H1 (cell line): Measurements from ENCODE around the gene STX12. TPM values are rescaled to one million over a fixed set of nuclear protein-coding genes. Genes with fewer than 3 reads are reported as not detected.

Experiments
- CTCF ChIA-PET: fragments of 300-600 bp; sonication (Branson Sonifier 250); formaldehyde crosslinking; loops from one replicate; lab custom pipeline; 2021; ENCODE audit not compliant: partially characterized antibody; lab: Charles Lee
- POLR2A ChIA-PET: fragments of 300-600 bp; sonication (Branson Sonifier 250); formaldehyde crosslinking; loops from one replicate; lab custom pipeline; 2021; ENCODE audit warnings: inconsistent platforms; ENCODE audit not compliant: partially characterized antibody; lab: Charles Lee
- DNase-seq, 2 experiments: peaks; one replicate each; pipeline versions ENCODE4 v3.0.0 to v3.0.0-alpha.2; 2010 to 2022; ENCODE audit warnings: low spot score in 2 of 2, low read depth in 1 of 2, mixed read lengths in 1 of 2
- FAIRE-seq: peaks from 2 replicates; lab custom pipeline; 2011; peaks lifted over from hg19 to GRCh38; lab: Jason Lieb, UNC
- H2AFZ ChIP-seq: 2 replicates; pipeline ENCODE4 v1.8.1; 2012; ENCODE audit warnings: low read length, inconsistent platforms
- H2AK5ac ChIP-seq: 2 replicates; pipeline ENCODE4 v1.6.1; 2013; ENCODE audit warnings: low read depth, low read length
- H2BK120ac ChIP-seq: replicated peaks from 2 replicates; pipeline ENCODE3; 2013; ENCODE audit warnings: low read depth, low read length, inconsistent platforms
- H2BK12ac ChIP-seq: 2 replicates; pipeline ENCODE4 v1.6.1; 2013; ENCODE audit warnings: low read depth, low read length
- H2BK15ac ChIP-seq: 2 replicates; pipeline ENCODE4 v1.6.1; 2013; ENCODE audit warnings: low read length
- H2BK20ac ChIP-seq: 2 replicates; pipeline ENCODE4 v1.6.1; 2013; ENCODE audit warnings: low read length
- H2BK5ac ChIP-seq: 2 replicates; pipeline ENCODE4 v1.6.1; 2013; ENCODE audit warnings: low read depth, low read length
- H3K14ac ChIP-seq: 2 replicates; pipeline ENCODE4 v1.6.1; 2013; ENCODE audit warnings: inconsistent platforms; ENCODE audit not compliant: insufficient read length
- H3K18ac ChIP-seq: 2 replicates; pipeline ENCODE4 v1.6.1; 2013; ENCODE audit warnings: low read length; ENCODE audit errors: extremely low read depth
- H3K23ac ChIP-seq: 2 replicates; pipeline ENCODE4 v1.6.1; 2013; ENCODE audit warnings: inconsistent platforms; ENCODE audit not compliant: insufficient read length
- H3K23me2 ChIP-seq: 2 replicates; pipeline ENCODE4 v1.6.1; 2013; ENCODE audit warnings: low read depth, low read length
- H3K27ac ChIP-seq: 2 replicates; pipeline ENCODE4 v1.6.1; 2011; ENCODE audit warnings: low read depth, low read length, inconsistent platforms
- H3K27me3 ChIP-seq, 4 experiments: replicated peaks in 1 of 4; 1 replicate in 1 of 4; 2 replicates in 3 of 4; pipeline versions ENCODE4 v1.6.1 to v1.8.1; 2011 to 2013; ENCODE audit warnings: low read length in 3 of 4, mild to moderate bottlenecking in 3 of 4, inconsistent platforms in 2 of 4, mixed read lengths in 2 of 4, moderate library complexity in 1 of 4; ENCODE audit not compliant: control insufficient read depth in 3 of 4, insufficient read depth in 3 of 4; ENCODE audit errors: extremely low read depth in 1 of 4
- H3K36me3 ChIP-seq, 4 experiments: 2 replicates each; pipeline versions ENCODE4 v1.6.1 to v1.8.1; 2011 to 2013; ENCODE audit warnings: mild to moderate bottlenecking in 4 of 4, low read length in 3 of 4, moderate library complexity in 2 of 4, control low read depth in 1 of 4, inconsistent platforms in 1 of 4; ENCODE audit not compliant: insufficient read depth in 4 of 4, control insufficient read depth in 2 of 4
- H3K4ac ChIP-seq: replicated peaks from 2 replicates; pipeline ENCODE3; 2013; ENCODE audit warnings: low read length, low read depth, mixed read lengths, inconsistent platforms; ENCODE audit not compliant: insufficient read length
- H3K4me1 ChIP-seq, 4 experiments: replicated peaks in 1 of 4; 1 replicate in 1 of 4; 2 replicates in 3 of 4; pipeline versions ENCODE4 v1.6.1 to v1.8.1; 2011 to 2013; ENCODE audit warnings: low read length in 3 of 4, inconsistent platforms in 2 of 4, mixed read lengths in 1 of 4; ENCODE audit not compliant: insufficient read depth in 4 of 4, control insufficient read depth in 3 of 4
- H3K4me2 ChIP-seq, 2 experiments: 2 replicates each; pipeline versions ENCODE4 v1.6.1 to v1.8.1; 2011 to 2013; ENCODE audit warnings: low read depth in 2 of 2, low read length in 2 of 2, control low read depth in 1 of 2, inconsistent platforms in 1 of 2, mild to moderate bottlenecking in 1 of 2; ENCODE audit not compliant: insufficient read depth in 1 of 2
- H3K4me3 ChIP-seq, 4 experiments: fragments of 200-600, 300-600 bp in 1 of 4; sonication (generic), shearing (Covaris generic), sonication (Bioruptor Twin) in 1 of 4; 2 replicates each; pipeline versions ENCODE4 v1.5.1 to v1.8.1; 2011 to 2016; ENCODE audit warnings: low read length in 4 of 4, low read depth in 3 of 4, control low read depth in 2 of 4, inconsistent platforms in 2 of 4, mild to moderate bottlenecking in 2 of 4, mixed read lengths in 1 of 4, moderate library complexity in 1 of 4; ENCODE audit not compliant: insufficient read depth in 2 of 4; ENCODE audit errors: extremely low read depth in 1 of 4
- H3K56ac ChIP-seq: replicated peaks from 2 replicates; pipeline ENCODE3; 2013; ENCODE audit warnings: low read depth, mild to moderate bottlenecking, mixed read lengths, low read length, inconsistent platforms; ENCODE audit not compliant: insufficient read length
- H3K79me1 ChIP-seq: 2 replicates; pipeline ENCODE4 v1.6.1; 2013; ENCODE audit warnings: low read depth, low read length, control low read depth
- H3K79me2 ChIP-seq, 2 experiments: 2 replicates each; pipeline versions ENCODE4 v1.6.1 to v1.8.1; 2012 to 2013; ENCODE audit warnings: low read length in 2 of 2, mild to moderate bottlenecking in 2 of 2, inconsistent platforms in 1 of 2; ENCODE audit not compliant: insufficient read depth in 2 of 2, control insufficient read depth in 1 of 2
- H3K9ac ChIP-seq, 4 experiments: replicated peaks in 1 of 4; 1 replicate in 1 of 4; 2 replicates in 3 of 4; pipeline versions ENCODE4 v1.6.1 to v1.8.1; 2011 to 2013; ENCODE audit warnings: low read depth in 3 of 4, low read length in 3 of 4, control low read depth in 2 of 4, mild to moderate bottlenecking in 2 of 4, moderate library complexity in 2 of 4, inconsistent platforms in 1 of 4; ENCODE audit errors: extremely low read depth in 1 of 4
- H3K9me3 ChIP-seq, 2 experiments: 2 replicates each; pipeline versions ENCODE4 v1.6.1 to v1.8.1; 2012 to 2013; ENCODE audit warnings: mild to moderate bottlenecking in 2 of 2, moderate library complexity in 2 of 2, control low read depth in 1 of 2, inconsistent platforms in 1 of 2, low read depth in 1 of 2, low read length in 1 of 2, mixed read lengths in 1 of 2; ENCODE audit not compliant: insufficient read depth in 2 of 2
- H4K20me1 ChIP-seq, 2 experiments: replicated peaks in 1 of 2; 2 replicates each; pipeline versions ENCODE3 to v1.8.1; 2011 to 2013; ENCODE audit warnings: inconsistent platforms in 2 of 2, low read length in 2 of 2, mild to moderate bottlenecking in 1 of 2; ENCODE audit not compliant: insufficient read depth in 2 of 2, control insufficient read depth in 1 of 2
- H4K5ac ChIP-seq: 2 replicates; pipeline ENCODE4 v1.6.1; 2013; ENCODE audit warnings: low read length, low read depth, mixed read lengths, inconsistent platforms; ENCODE audit not compliant: insufficient read length
- H4K8ac ChIP-seq: 2 replicates; pipeline ENCODE4 v1.8.0; 2013; ENCODE audit warnings: mild to moderate bottlenecking, moderate library complexity, low read length, inconsistent platforms; ENCODE audit not compliant: insufficient read depth; ENCODE audit errors: extremely low read depth
- H4K91ac ChIP-seq: replicated peaks from 2 replicates; pipeline ENCODE3; 2013; ENCODE audit warnings: low read length, mixed read lengths, inconsistent platforms; ENCODE audit not compliant: insufficient read length
- BACH1 ChIP-seq: IDR thresholded peaks from 2 replicates; pipeline ENCODE4 v1.6.1; 2012; ENCODE audit warnings: low read length, improper control_type of control experiment
- WGBS, 2 experiments: shearing (Covaris generic) in 1 of 2; methylation state at CpG; one replicate each; pipeline versions ENCODE4 v1.1.6 to v1.1.7; 2013 to 2015; ENCODE audit warnings: low lambda C conversion rate in 2 of 2, mixed read lengths in 2 of 2, inconsistent platforms in 1 of 2, low coverage in 1 of 2, missing lambda C conversion rate in 1 of 2; ENCODE audit not compliant: insufficient replicate concordance in 2 of 2, insufficient coverage in 1 of 2, insufficient read length in 1 of 2; ENCODE audit errors: extremely low coverage in 1 of 2, missing lambda C conversion rate in 1 of 2; 5-methylcytosine and 5-hydroxymethylcytosine counted together
- polyA plus RNA-seq, 7 experiments: library from polyadenylated mRNA; depleted of rRNA in 3 of 7; stranded (reverse) in 5 of 7; unstranded in 2 of 7; fragments of >200 nt in 5 of 7; fragments of 200-250 nt in 2 of 7; gene quantifications; 1 replicate in 5 of 7; 2 replicates in 1 of 7; 4 replicates in 1 of 7; pipeline versions ENCODE4 v1.2.1 to v1.2.3, GENCODE V29; 2011 to 2013; ENCODE audit warnings: missing spikeins in 2 of 7, mixed read lengths in 2 of 7
- total RNA-seq: library from RNA; stranded (reverse); fragmentation: NEBNext Ultra II Directional; extraction: Animal tissue kit (Norgen Biotek cat#: 25700); gene quantifications from 2 replicates; pipeline ENCODE4 v1.2.1, GENCODE V29; 2021

STX12 gene
- total and polyA plus RNA-seq, 2 of the 8 experiments (the other 6 are each of a cell fraction or from before 2014, with no cell fraction given): 3.7 to 11.0 TPM

GRCh38 chr1:27784700-27785099, 11.7 kb downstream of the STX12 start:
- H2BK120ac ChIP-seq: no peak overlapping the region
- no peak overlapping the region for H3K4ac ChIP-seq
- FAIRE-seq (no peak), DNase-seq (no peak)
- no peak overlapping the region for H3K23ac ChIP-seq
- peaks cover 0 to 1% (median 0%) of the 10 kb centered on the region in 4 experiments; a peak in 1 of 8 replicates for H3K36me3 ChIP-seq
- H3K4me2 ChIP-seq: no peak overlapping the region
- no peaks in the 10 kb centered on the region for H3K27me3 ChIP-seq
- H3K56ac ChIP-seq: no peak overlapping the region
- no peaks in the 10 kb centered on the region for H3K4me1 ChIP-seq
- H2BK15ac ChIP-seq: no peak overlapping the region
- H2BK5ac ChIP-seq: no peak overlapping the region
- H2AK5ac ChIP-seq: no peak overlapping the region
- H4K5ac ChIP-seq: no peak overlapping the region
- no peak overlapping the region for H3K4me3 ChIP-seq
- H3K27ac ChIP-seq: no peak overlapping the region
- WGBS, 2 experiments: 92% methylated on average over 1 of the region's 1 CpG; no CpG with 5 or more reads in 1 of the 2 experiments
- no peak overlapping the region for H4K8ac ChIP-seq
- no peaks in the 10 kb centered on the region for H4K20me1 ChIP-seq
- no peaks in the 10 kb centered on the region for H3K9me3 ChIP-seq
- H3K18ac ChIP-seq: no peak overlapping the region
- no peak overlapping the region for H2BK12ac ChIP-seq
- no peaks in the 10 kb centered on the region for H3K79me2 ChIP-seq
- H2AFZ ChIP-seq: no peak overlapping the region
- H3K9ac ChIP-seq: no peak overlapping the region
- POLR2A ChIA-PET: interaction anchor here (0.5 to 1.2 kb wide), 2 partner anchors 11 to 417 kb away, joined by 3 to 4 read pairs; partner anchors contain the start of gene STX12
- CTCF ChIA-PET: interaction anchor here (0.7 kb wide), 1 partner anchor 108 kb away, joined by 5 read pairs; no protein-coding TSS in a partner anchor
- H3K79me1 ChIP-seq: no peaks in the 10 kb centered on the region; the same call in 1 of the 2 replicates
- no peak overlapping the region for H3K14ac ChIP-seq
- H2BK20ac ChIP-seq: no peak overlapping the region
- no peak overlapping the region for H4K91ac ChIP-seq
- H3K23me2 ChIP-seq: no peaks in the 10 kb centered on the region
- no peak for TF ChIP-seq BACH1
- TF ChIP-seq, all 59 proteins: peak for 0
